SK-N-SH (cell line): Measurements from ENCODE around the gene ALX3. TPM values are rescaled to one million over a fixed set of nuclear protein-coding genes. Genes with fewer than 3 reads are reported as not detected.

Source experiments
- CTCF ChIA-PET: fragments of 300-600, 350-600 bp; formaldehyde crosslinking; extraction: SDS; loops from one replicate; lab custom pipeline; 2021; lab: Yijun Ruan, JAX
- POLR2A ChIA-PET: fragments of 350-600 bp; sonication (Branson Sonifier 250); formaldehyde crosslinking; extraction: SDS; loops from one replicate; lab custom pipeline; 2020; ENCODE audit warnings: antibody characterized with exemption, inconsistent platforms; lab: Yijun Ruan, JAX
- DNase-seq: peaks from one replicate; pipeline ENCODE4 v3.0.0; 2012
- H2AFZ ChIP-seq: fragments of 200-600 bp; sonication (generic); 2 replicates; pipeline ENCODE4 v1.8.1; 2016; ENCODE audit warnings: antibody characterized with exemption, mild to moderate bottlenecking, low read depth
- H3F3A ChIP-seq: fragments of 200-600 bp; sonication (generic); replicated peaks from 2 replicates; pipeline ENCODE3; 2016; ENCODE audit warnings: antibody characterized with exemption, mild to moderate bottlenecking; ENCODE audit not compliant: insufficient read depth
- H3K27ac ChIP-seq, 2 experiments: fragments of 200-500 bp in 1 of 2; fragments of 200-600 bp in 1 of 2; sonication (Bioruptor generic) in 1 of 2; sonication (generic), shearing (Covaris generic) in 1 of 2; 2 replicates each; pipeline versions ENCODE4 v1.5.1 to v1.6.1; 2014 to 2016; ENCODE audit warnings: low read depth in 2 of 2, inconsistent platforms in 1 of 2, low read length in 1 of 2, mild to moderate bottlenecking in 1 of 2, mixed read lengths in 1 of 2
- H3K27me3 ChIP-seq: fragments of 200-600 bp; sonication (generic), shearing (Covaris generic); 2 replicates; pipeline ENCODE4 v1.6.1; 2016; ENCODE audit warnings: mixed run types; ENCODE audit not compliant: insufficient read depth
- H3K36me3 ChIP-seq, 2 experiments: fragments of 200-500 bp in 1 of 2; fragments of 200-600 bp in 1 of 2; sonication (Bioruptor generic) in 1 of 2; sonication (generic) in 1 of 2; replicated peaks in 1 of 2; 2 replicates each; pipeline versions ENCODE3 to v1.5.1; 2014 to 2016; ENCODE audit warnings: low read length in 1 of 2, mild to moderate bottlenecking in 1 of 2; ENCODE audit not compliant: insufficient read depth in 2 of 2, control insufficient read depth in 1 of 2
- H3K4me1 ChIP-seq, 2 experiments: fragments of 200-500 bp in 1 of 2; fragments of 200-600 bp in 1 of 2; sonication (Bioruptor generic) in 1 of 2; sonication (generic), shearing (Covaris generic) in 1 of 2; 2 replicates each; pipeline versions ENCODE4 v1.5.1 to v1.6.1; 2014 to 2016; ENCODE audit warnings: low read depth in 1 of 2, low read length in 1 of 2, mixed run types in 1 of 2; ENCODE audit not compliant: insufficient read depth in 2 of 2, control insufficient read depth in 1 of 2
- H3K4me2 ChIP-seq: fragments of 200-600 bp; sonication (generic), shearing (Covaris generic); 2 replicates; pipeline ENCODE4 v1.6.1; 2017; ENCODE audit warnings: mixed run types
- H3K4me3 ChIP-seq, 2 experiments: fragments of 200-500 bp in 1 of 2; fragments of 200-600 bp in 1 of 2; sonication (Bioruptor generic) in 1 of 2; sonication (generic), shearing (Covaris generic) in 1 of 2; 2 replicates each; pipeline versions ENCODE4 v1.5.1 to v1.8.1; 2014 to 2016; ENCODE audit warnings: low read depth in 2 of 2, inconsistent platforms in 1 of 2, low read length in 1 of 2, mild to moderate bottlenecking in 1 of 2, mixed read lengths in 1 of 2, moderate library complexity in 1 of 2
- H3K79me2 ChIP-seq: fragments of 200-600 bp; sonication (generic); 2 replicates; pipeline ENCODE4 v1.8.1; 2017; ENCODE audit warnings: mild to moderate bottlenecking; ENCODE audit not compliant: insufficient read depth
- H3K9ac ChIP-seq: fragments of 200-600 bp; sonication (generic); 2 replicates; pipeline ENCODE4 v1.6.1; 2017; ENCODE audit warnings: mixed run types
- H3K9me2 ChIP-seq: fragments of 200-600 bp; sonication (generic); 2 replicates; pipeline ENCODE4 v1.6.1; 2017; ENCODE audit warnings: mixed run types
- H3K9me3 ChIP-seq: fragments of 200-600 bp; sonication (generic); 2 replicates; pipeline ENCODE4 v1.6.1; 2017; ENCODE audit warnings: mixed run types, mild to moderate bottlenecking, moderate library complexity
- H4K20me1 ChIP-seq: fragments of 200-600 bp; sonication (generic); 2 replicates; pipeline ENCODE4 v1.6.1; 2017; ENCODE audit warnings: mild to moderate bottlenecking, mixed run types; ENCODE audit not compliant: insufficient read depth
- ELF1 ChIP-seq: IDR thresholded peaks from 2 replicates; pipeline ENCODE4 v1.4.0; 2012
- EZH2phosphoT487 ChIP-seq: fragments of 200-600 bp; sonication (generic); IDR thresholded peaks from 2 replicates; pipeline ENCODE4 v1.6.1; 2017; ENCODE audit warnings: low read depth, mixed run types, mild to moderate bottlenecking, antibody characterized with exemption, moderate library complexity, borderline replicate concordance
- GATA2 ChIP-seq: sonication (generic); formaldehyde crosslinking; IDR thresholded peaks from 2 replicates; pipeline ENCODE4 v1.5.0; 2020; ENCODE audit warnings: mild to moderate bottlenecking, missing genetic modification reagents
- IRF3 ChIP-seq: fragments of 150-350 bp; IDR thresholded peaks from 2 replicates; pipeline ENCODE4 v1.6.1; 2016; ENCODE audit warnings: mild to moderate bottlenecking, low read depth, low read length
- JUND ChIP-seq: IDR thresholded peaks from 2 replicates; pipeline ENCODE4 v1.4.0; 2012
- MEF2A ChIP-seq: IDR thresholded peaks from 2 replicates; pipeline ENCODE4 v1.4.0; 2012; ENCODE audit warnings: low read depth, borderline replicate concordance
- MXI1 ChIP-seq: IDR thresholded peaks from 2 replicates; pipeline ENCODE4 v1.6.1; 2012; ENCODE audit warnings: mild to moderate bottlenecking, low read depth, low read length, improper control_type of control experiment
- RCOR1 ChIP-seq: fragments of 150-350 bp; IDR thresholded peaks from 2 replicates; pipeline ENCODE4 v1.6.1; 2017; ENCODE audit warnings: antibody characterized with exemption, low read length
- SIN3A ChIP-seq: IDR thresholded peaks from 2 replicates; pipeline ENCODE4 v1.6.1; 2012; ENCODE audit warnings: low read depth, mild to moderate bottlenecking, low read length, moderate library complexity, borderline replicate concordance
- SMC3 ChIP-seq: IDR thresholded peaks from 2 replicates; pipeline ENCODE4 v1.6.1; 2012; ENCODE audit warnings: low read depth, low read length, improper control_type of control experiment
- TAF1 ChIP-seq: IDR thresholded peaks from 2 replicates; pipeline ENCODE4 v1.6.1; 2012; ENCODE audit warnings: low read depth, mild to moderate bottlenecking, low read length, moderate library complexity, borderline replicate concordance
- TCF12 ChIP-seq: IDR thresholded peaks from 2 replicates; pipeline ENCODE4 v1.4.0; 2012
- ZBTB33 ChIP-seq: IDR thresholded peaks from 2 replicates; pipeline ENCODE4 v1.4.0; 2012; ENCODE audit warnings: low read depth, borderline replicate concordance
- WGBS: methylation state at CpG from one replicate; pipeline ENCODE4 v1.1.6; 2017; ENCODE audit warnings: low lambda C conversion rate; 5-methylcytosine and 5-hydroxymethylcytosine counted together
- polyA plus RNA-seq, 3 experiments: library from polyadenylated mRNA; depleted of rRNA; stranded (reverse); fragments of >200 nt; gene quantifications; 2 replicates each; pipeline ENCODE4 v1.2.3, GENCODE V29; 2012
- TF ChIP-seq, protein P1 (sequence below): IDR thresholded peaks from 2 replicates; pipeline ENCODE4 v1.6.1; 2012; ENCODE audit warnings: mild to moderate bottlenecking, low read depth, low read length, moderate library complexity

ALX3 gene
- polyA plus RNA-seq, 1 of the 3 experiments (the other 2 are of a cell fraction) = not detected

DNA sequence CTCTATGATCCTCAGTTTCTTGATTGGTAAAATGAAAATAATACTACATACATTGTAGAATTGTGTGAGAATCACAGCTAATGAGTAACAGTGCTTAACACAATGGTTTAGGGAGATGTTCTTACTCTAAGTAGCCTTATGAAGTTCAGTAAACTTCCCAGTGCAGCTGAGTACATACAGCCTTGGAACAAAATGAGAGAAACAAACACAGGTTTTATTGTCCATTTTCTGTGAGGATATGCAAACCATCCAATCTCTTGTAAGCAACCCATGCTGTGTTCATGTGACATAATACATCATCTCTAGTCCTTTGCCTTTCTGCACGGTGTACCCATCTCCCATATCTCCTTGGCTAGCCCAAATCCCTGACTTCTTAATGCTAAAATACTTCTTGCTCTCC is 50.7 kb downstream of the ALX3 start:
- no peak overlapping the region; a peak in 1 of 4 replicates for H3K27ac ChIP-seq
- H3K9ac ChIP-seq = no peak overlapping the region
- H3K4me2 ChIP-seq = no peak overlapping the region
- no peaks in the 10 kb centered on the region for H3K9me2 ChIP-seq
- TF ChIP-seq IRF3 (no peak), EZH2phosphoT487 (no peak), SIN3A (no peak), MEF2A (no peak), GATA2 (CRISPR knock-in tag) (no peak), TCF12 (no peak), MXI1 (no peak), SMC3 (no peak), RCOR1 (no peak)
- TF ChIP-seq, protein P1, sequence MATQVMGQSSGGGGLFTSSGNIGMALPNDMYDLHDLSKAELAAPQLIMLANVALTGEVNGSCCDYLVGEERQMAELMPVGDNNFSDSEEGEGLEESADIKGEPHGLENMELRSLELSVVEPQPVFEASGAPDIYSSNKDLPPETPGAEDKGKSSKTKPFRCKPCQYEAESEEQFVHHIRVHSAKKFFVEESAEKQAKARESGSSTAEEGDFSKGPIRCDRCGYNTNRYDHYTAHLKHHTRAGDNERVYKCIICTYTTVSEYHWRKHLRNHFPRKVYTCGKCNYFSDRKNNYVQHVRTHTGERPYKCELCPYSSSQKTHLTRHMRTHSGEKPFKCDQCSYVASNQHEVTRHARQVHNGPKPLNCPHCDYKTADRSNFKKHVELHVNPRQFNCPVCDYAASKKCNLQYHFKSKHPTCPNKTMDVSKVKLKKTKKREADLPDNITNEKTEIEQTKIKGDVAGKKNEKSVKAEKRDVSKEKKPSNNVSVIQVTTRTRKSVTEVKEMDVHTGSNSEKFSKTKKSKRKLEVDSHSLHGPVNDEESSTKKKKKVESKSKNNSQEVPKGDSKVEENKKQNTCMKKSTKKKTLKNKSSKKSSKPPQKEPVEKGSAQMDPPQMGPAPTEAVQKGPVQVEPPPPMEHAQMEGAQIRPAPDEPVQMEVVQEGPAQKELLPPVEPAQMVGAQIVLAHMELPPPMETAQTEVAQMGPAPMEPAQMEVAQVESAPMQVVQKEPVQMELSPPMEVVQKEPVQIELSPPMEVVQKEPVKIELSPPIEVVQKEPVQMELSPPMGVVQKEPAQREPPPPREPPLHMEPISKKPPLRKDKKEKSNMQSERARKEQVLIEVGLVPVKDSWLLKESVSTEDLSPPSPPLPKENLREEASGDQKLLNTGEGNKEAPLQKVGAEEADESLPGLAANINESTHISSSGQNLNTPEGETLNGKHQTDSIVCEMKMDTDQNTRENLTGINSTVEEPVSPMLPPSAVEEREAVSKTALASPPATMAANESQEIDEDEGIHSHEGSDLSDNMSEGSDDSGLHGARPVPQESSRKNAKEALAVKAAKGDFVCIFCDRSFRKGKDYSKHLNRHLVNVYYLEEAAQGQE = no peak
- H3K4me1 ChIP-seq = peaks cover 0 to 6% of the 10 kb centered on the region in 2 experiments; a peak in 1 of 4 replicates
- H3K9me3 ChIP-seq = no peaks in the 10 kb centered on the region
- ChIA-PET POLR2A (no interaction called here), CTCF (interaction anchor here (0.9 to 2.8 kb wide), 10 partner anchors 8 to 476 kb away, joined by 3 to 21 read pairs (median 4); partner anchors contain the start of gene AHCYL1)
- peaks cover 88 to 93% of the 10 kb centered on the region in 2 experiments for H3K36me3 ChIP-seq
- H3K27me3 ChIP-seq = no peaks in the 10 kb centered on the region
- no peak overlapping the region for H3K4me3 ChIP-seq
- 77% methylated on average over 1 of the region's 1 CpG for WGBS
- no peaks in the 10 kb centered on the region for H3K79me2 ChIP-seq
- no peak for DNase-seq
- peaks cover 9% of the 10 kb centered on the region for H3F3A ChIP-seq
- no peaks in the 10 kb centered on the region for H4K20me1 ChIP-seq
- no peak overlapping the region for H2AFZ ChIP-seq

DNA sequence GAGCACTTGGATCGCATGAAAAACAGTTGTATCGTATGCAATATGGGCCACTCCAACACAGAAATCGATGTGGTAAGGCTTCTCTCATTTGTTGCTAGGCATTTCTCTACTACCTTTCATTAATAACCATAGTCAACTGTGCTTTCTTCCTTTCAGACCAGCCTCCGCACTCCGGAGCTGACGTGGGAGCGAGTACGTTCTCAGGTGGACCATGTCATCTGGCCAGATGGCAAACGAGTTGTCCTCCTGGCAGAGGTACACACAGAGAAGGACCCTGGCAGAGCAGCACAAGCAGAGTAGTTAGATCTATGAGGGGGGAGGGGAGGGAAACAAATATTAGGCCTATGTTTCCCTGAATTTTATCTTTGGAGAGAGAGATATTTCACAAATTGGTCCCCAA is 52.1 kb downstream of the ALX3 start:
- H4K20me1 ChIP-seq = no peaks in the 10 kb centered on the region
- H3K4me1 ChIP-seq = peaks cover 0 to 6% of the 10 kb centered on the region in 2 experiments; a peak in 1 of 4 replicates
- H3K27ac ChIP-seq = no peak overlapping the region; a peak in 1 of 4 replicates
- POLR2A ChIA-PET = no interaction called here
- CTCF ChIA-PET = interaction anchor here (0.8 to 2.8 kb wide), 3 partner anchors 11 to 241 kb away, joined by 3 to 21 read pairs (median 11); partner anchors contain the start of gene AHCYL1
- H3K79me2 ChIP-seq = no peaks in the 10 kb centered on the region
- no peaks in the 10 kb centered on the region for H3K9me2 ChIP-seq
- no peaks in the 10 kb centered on the region for H3K9me3 ChIP-seq
- H3F3A ChIP-seq = peaks cover 6% of the 10 kb centered on the region
- DNase-seq = no peak
- H3K27me3 ChIP-seq = no peaks in the 10 kb centered on the region
- H2AFZ ChIP-seq = no peak overlapping the region
- H3K9ac ChIP-seq = no peak overlapping the region
- WGBS = 98% methylated on average over 9 of the region's 9 CpGs
- TF ChIP-seq JUND (no peak), ZBTB33 (no peak), TAF1 (no peak), ELF1 (no peak)
- peaks cover 86 to 95% of the 10 kb centered on the region in 2 experiments for H3K36me3 ChIP-seq
- H3K4me3 ChIP-seq = no peak overlapping the region
- no peak overlapping the region for H3K4me2 ChIP-seq
